HG03442 (cell line): ENCODE data around the gene TMEM63B.
"Not testable (repeated sequence)": the region's sequence is repeated elsewhere in the genome, so short reads cannot be mapped to it uniquely, and the experiment has no call there.

Experiments used
- ATAC-seq: cut with Tn5 transposase; IDR thresholded peaks from one replicate; pipeline ENCODE4 v1.9.1; 2021; ENCODE audit warnings: mild to moderate bottlenecking, moderate library complexity; ENCODE audit not compliant: unreplicated experiment

The TMEM63B gene

DNA sequence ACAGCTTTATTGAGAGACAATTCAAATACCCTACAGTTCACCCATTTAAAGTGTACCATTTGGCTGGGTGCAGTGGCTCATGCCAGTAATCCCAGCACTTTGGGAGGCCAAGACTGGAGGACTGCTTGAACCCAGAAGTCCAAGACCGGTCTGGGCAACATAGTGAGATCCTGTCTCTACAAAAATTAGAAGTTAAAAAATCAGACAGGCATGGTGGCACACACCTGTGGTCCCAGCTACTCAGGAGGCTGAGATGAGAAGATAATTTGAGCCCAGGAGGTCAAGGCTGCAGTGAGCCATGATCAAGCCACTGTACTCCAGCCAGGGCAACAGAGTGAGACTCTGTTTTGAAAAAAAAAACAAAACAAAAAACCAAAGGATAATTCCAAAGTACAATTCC is 40.2 kb downstream of the TMEM63B start:
- no peak for ATAC-seq

DNA sequence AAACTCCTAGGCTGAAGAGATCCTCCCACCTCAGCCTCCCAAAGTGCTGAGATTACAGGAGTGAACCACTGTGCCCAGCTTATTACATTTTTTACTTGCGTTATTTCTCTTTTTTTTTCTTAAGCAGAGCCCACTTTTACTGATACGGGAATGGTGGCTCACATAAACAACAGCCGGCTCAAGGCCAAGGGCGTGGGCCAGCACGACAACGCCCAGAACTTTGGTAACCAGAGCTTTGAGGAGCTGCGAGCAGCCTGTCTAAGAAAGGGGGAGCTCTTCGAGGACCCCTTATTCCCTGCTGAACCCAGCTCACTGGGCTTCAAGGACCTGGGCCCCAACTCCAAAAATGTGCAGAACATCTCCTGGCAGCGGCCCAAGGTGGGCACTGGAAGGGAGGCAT is 41.8 kb downstream of the TMEM63B start:
- ATAC-seq, result no peak

DNA sequence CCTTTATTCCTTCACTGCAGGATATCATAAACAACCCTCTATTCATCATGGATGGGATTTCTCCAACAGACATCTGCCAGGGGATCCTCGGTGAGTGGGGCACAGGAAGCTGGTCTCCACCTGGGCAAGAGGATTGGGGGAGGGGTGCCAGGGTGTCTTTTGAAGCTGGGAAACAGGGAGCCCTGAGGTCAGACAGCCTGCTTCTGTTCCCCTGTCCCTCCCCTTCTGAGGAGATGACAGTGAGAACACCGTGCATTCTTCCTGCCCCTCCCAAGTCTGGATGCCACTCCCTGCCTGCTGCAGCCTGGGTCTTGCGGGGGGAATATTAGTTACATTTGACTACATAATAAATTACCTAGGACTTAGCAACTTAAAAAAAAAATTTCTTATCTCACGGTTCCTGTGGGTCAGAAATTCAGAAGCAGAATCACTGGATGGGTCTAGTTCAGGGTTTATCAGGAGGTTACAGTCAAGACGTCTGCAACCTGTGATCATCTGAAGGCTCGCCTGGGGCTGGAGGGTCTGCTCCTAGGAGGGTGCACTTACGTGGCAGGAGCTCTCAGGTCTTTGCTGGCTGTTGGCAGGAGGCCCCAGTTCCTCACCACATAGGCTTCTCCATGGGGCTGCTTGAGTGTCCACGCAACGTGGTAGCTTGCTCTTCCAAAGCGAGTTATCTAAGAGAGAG is 42.7 kb downstream of the TMEM63B start:
- ATAC-seq, result no peak

DNA sequence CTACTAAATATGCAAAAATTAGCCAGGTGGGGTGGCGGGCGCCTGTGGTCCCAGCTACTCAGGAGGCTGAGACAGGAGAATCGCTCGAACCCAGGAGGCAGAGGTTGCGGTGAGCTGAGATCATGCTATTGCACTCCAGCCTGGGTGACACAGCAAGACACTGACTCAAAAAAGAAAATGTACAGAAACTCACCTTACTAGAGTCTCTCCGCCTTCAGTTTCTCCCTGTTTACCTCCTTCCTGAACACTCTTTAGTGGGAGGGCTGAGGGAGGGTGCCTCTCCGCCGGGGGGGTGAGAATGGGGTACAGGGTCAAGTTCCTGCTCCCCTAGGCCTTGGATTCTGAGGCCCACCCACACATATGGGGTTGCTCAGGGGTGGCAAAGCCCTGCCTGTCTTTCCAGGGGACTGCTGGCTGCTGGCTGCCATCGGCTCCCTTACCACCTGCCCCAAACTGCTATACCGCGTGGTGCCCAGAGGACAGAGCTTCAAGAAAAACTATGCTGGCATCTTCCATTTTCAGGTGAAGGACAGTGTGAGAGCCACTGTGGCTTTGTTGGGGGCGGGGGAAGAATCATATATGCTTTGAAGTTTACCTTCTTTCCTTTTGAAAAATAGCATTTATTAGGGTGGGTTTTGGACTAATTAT is 44.7 kb downstream of the TMEM63B start:
- no peak for ATAC-seq

DNA sequence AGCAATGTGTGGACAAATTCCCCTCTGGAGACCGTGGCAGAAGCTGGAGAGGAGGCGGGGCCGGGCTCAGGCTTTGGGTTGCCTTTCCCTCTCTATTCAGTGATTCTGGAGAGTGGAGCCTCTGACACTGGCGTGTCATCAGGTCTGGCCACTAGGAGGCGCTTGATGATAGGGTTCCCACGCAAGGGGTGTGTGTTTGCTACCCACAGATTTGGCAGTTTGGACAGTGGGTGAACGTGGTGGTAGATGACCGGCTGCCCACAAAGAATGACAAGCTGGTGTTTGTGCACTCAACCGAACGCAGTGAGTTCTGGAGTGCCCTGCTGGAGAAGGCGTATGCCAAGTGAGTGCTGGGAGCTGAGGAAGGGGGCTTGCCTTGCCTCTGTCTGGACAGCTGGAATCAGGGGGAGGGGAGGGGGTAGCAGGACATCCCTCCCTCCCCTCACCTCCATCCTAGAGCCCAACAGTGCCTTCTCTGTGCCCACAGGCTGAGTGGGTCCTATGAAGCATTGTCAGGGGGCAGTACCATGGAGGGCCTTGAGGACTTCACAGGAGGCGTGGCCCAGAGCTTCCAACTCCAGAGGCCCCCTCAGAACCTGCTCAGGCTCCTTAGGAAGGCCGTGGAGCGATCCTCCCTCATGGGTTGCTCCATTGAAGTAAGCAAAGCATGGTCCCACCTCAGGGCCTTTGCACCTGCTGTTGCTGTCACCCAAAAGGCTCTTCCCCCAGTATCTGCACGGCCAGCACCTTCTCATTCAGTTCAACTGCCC is 45.6 kb downstream of the TMEM63B start:
- ATAC-seq, result peak; percentile 62

DNA sequence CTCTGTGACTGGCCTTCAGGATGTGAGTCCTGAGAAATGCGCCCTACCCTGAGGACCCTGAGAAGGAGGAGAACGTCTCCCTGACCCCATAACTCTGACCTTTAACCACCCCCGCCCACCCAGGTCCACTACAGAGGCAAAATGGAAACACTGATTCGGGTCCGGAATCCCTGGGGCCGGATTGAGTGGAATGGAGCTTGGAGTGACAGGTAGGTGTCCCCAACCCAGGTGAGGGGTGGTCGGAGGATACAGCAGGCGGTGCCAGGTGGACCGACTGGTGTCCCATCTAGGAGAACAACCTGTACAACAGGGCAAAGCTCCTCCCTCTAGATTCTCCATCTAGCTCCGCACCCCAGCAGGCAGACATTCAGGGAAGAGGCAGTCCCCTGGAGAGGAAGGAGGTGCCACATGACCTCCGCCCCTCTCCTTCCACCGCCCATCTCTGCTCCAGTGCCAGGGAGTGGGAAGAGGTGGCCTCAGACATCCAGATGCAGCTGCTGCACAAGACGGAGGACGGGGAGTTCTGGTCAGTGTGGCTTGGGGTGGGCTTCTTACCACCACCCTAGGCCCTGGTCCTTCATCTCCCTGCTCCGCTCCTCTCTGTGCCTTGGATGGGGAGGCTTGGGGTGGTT is 48.9 kb downstream of the TMEM63B start:
- no peak for ATAC-seq

DNA sequence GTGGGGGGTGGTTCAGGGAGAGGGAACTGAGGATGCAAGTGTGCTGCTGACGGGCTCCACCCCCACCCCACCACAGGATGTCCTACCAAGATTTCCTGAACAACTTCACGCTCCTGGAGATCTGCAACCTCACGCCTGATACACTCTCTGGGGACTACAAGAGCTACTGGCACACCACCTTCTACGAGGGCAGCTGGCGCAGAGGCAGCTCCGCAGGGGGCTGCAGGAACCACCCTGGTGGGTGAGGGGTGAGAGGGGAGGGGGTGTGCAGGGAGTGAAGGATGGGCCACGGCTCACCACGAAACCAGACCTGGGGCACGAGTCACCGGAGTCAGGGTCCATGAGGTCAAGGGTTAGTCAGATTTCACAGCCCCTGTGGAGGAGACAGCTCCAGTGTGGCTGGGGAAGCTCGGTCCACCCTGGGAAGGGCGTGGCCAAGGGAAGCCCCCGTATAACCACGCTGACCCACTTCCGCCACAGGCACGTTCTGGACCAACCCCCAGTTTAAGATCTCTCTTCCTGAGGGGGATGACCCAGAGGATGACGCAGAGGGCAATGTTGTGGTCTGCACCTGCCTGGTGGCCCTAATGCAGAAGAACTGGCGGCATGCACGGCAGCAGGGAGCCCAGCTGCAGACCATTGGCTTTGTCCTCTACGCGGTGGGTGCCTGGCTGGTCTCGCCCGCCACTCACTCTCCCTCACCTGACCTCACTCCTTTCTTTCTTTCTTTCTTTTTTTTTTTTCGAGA is 49.6 kb downstream of the TMEM63B start:
- no peak for ATAC-seq

DNA sequence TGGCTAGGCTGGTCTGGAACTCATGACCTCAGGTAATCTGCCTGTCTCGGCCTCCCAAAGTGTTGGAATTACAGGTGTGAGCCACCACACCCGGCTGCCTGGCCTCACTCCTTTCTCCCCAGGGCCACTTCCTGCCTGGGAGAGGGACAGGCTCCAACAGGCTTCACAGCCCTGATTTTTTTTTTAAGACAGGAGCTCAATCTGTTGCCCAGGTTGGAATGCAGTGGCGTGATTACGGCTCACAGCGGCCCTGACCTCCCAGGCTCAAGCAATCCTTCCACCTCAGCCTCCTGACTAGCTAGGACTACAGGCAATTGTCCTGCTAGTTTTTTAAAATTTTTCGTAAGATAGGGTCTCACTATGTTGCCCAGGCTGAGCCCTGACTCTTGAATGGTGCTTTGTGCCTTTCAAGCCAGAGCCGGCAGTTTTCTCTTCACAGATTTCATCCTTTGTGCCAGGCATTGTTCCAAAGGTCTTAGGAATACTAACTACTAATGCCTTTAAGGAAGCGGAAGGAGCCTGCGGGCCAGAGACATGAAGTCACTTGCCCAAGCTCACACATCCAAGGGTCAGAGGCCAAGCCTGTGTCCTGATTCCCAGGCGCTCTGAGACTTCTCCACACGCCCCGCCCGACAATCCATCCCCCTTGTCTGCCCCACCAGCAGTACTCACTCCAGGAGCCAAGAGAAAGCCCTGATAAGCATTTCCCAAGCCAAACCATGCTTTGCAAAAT is 50.5 kb downstream of the TMEM63B start:
- ATAC-seq, result no peak

DNA sequence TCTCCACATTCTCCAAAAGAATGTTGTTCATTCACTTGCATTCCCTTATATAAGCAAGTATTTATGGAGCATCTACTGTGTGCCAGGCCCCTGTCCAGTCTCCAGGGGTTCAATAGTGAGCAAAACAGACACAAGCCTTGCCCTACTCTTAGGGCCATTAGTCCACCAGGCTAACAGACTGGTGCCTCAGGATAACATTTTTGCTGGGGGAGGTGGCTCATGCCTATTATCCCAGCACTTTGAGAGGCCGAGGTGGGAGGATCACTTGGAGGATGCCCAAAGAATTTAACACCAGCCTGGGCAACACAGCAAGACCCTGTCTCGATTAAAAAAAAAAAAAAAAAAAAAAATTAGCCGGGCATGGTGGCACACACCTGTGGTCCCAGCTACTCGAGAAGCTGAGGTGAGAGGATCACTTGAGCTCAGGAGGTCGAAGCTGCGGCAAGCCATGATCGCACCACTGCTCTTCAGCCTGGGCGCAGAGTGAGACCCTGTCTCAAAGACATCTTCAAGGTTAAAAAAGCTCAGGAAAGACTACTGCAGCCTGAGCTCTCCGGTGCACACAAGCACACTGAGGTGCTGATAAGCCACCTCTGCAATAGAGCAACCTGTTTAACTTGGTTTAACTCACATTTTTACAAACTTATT is 51.2 kb downstream of the TMEM63B start:
- ATAC-seq, result no peak

DNA sequence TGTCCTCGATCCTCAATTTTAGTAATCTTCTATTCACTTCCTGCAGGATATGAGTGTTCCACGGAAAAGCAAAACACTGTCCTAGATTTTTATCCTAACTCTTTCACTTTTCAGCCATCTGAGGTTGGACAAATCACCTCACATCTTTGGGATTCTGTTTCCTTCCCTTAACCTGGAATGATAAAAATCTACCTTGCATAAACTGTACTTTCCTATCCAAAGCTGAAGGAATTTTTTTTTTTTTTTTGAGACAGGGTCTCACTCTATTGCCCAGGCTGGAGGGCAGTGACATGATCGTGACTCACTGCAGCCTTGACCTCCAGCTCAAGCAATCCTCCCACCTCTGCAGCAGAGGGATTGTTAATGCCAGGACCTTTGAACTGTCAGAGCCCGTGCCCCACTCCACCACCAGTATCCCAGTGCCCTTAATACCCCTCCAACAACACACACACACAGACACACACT is 51.8 kb downstream of the TMEM63B start:
- ATAC-seq, result no peak

DNA sequence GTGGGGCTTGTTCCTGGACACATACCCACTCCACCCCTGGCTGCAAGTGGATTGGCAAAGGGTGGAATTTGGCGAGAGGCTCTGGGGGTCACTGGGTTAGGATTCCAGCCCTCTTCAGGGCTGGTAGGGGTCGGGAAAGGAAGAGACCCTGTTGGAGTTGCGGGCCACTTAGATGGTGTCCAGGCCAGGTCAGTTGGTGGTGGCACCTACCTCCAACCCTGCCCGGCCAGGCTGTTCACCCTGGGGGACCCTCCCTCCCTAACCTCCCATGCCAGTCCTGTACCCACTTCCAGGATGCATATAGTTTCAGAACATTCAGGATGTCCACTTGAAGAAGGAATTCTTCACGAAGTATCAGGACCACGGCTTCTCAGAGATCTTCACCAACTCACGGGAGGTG is 52.3 kb downstream of the TMEM63B start:
- ATAC-seq, result no peak

DNA sequence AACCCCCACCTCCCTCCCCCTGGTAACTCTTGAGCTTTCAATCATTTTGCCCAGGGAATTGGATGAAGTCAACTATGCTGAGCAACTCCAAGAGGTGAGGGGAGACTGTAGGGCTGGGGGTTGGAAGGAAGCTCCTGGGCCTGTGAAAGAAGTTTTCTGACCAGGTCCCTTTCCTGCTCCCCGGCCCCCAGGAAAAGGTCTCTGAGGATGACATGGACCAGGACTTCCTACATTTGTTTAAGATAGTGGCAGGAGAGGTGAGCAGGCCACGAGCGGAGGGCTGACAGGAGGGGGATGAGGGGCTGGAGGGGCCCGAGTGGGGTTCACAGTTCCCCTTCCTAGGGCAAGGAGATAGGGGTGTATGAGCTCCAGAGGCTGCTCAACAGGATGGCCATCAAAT is 53.1 kb downstream of the TMEM63B start:
- no peak for ATAC-seq

DNA sequence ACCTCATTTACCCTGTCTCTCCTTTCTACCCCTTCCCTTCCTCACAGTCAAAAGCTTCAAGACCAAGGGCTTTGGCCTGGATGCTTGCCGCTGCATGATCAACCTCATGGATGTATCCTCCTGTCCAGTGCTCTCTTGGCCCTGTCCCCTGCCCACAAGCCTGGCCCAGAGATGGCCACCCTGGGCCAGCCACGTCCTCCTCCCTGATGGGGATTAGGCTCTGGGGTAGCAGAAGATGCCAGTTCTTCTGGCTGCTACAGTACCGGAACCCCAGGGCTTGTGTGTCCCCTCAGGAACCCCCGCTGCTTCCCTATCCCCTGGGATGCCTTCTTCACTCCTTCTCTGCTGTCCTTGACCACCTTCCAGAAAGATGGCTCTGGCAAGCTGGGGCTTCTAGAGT is 53.5 kb downstream of the TMEM63B start:
- ATAC-seq, result no peak

DNA sequence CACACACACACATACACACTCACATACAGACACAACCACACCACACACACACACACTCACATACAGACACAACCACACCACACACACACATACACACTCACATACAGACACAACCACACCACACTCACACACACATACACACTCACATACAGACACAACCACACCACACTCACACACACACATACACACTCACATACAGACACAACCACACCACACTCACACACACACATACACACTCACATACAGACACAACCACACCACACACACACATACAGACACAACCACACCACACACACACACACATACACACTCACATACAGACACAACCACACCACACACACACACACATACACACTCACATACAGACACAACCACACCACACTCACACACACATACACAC is 54.4 kb downstream of the TMEM63B start:
- ATAC-seq, result not testable (repeated sequence)

DNA sequence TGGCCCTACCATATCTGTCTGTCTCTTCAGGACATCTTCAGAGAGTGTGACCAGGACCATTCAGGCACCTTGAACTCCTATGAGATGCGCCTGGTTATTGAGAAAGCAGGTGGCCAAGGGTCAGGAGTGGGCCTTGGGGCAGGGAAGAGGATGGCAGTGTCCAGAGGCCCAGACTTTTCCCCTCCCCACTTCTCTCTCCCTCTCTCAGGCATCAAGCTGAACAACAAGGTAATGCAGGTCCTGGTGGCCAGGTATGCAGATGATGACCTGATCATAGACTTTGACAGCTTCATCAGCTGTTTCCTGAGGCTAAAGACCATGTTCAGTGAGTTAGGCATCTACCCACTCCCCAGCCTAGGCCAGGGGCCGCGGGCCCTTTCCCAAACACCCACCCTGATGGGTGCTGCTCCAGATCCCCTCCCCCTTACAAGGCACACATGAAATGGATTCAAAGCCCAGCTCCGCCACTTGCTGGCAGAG is 55.6 kb downstream of the TMEM63B start:
- no peak for ATAC-seq

DNA sequence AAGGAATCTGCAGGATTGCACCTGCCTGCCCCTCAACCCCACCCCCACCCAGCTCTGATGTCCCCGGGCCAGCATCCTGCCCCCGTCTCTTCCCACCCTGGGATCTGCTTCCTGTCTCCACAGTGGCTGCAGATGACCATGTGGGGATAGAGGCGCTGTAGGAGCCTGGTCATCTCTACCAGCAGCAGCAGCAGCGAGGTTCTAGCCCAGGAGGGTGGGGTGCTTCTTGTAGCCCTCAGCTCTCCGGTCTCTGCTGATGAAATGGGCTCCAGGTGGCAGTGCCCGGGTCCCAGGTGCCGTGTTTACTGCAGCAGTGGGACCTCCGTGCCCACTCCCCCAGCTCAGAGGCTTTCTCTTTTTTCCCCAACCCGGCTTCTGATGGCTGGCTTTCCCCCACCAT is 56.4 kb downstream of the TMEM63B start:
- no peak for ATAC-seq

DNA sequence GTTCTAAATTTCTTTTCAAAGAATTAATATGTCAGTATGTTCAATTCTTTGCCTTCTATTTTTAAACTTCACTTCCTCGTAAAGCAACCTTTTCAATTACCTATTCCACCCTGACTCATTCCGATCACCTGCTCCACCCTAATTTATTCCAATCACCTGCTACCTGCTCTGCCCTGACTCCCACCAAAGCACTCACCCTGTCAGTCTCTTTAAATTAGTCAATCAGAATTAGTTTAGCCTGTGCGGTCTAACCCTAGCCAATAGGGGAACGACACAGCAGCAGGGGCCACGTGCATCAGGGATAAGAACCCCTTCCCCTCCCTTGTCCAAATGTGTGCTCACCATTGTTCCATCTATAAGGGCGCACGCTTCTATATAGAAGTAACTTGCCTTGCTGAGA is 58.0 kb downstream of the TMEM63B start:
- not testable (repeated sequence) for ATAC-seq

DNA sequence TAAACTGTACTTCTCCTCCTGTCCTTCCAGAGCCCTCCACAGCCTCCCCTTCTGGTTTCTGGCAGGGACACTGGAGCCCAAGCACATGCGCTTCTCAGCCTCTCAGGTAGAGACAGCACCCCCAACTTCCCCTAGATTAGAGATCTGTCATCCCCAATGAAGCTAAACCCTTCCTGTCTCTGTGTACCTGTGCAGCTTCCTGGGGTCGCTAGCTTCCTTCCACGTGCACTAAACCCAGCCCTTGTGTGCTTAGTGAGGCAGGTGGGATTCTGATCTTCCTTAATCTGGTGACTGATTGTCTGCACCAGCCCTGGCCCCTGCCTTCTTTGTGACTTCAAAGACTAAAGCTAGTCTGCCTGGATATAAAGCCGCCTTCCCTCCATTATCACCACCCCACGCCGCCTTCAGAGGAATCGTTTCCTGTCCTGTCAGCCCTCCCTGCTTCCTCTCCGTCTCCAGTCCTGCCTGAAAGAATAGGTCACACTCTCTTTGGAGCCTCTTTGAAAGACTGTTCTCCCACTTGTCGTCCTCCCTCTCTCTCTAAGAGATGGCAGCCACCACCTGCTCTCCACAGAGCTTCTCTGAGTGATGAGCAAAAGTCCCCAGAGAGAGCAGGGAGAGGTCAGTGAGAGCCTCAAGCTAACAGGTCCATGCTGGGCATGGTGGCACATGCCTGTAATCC is 58.7 kb downstream of the TMEM63B start:
- no peak for ATAC-seq

DNA sequence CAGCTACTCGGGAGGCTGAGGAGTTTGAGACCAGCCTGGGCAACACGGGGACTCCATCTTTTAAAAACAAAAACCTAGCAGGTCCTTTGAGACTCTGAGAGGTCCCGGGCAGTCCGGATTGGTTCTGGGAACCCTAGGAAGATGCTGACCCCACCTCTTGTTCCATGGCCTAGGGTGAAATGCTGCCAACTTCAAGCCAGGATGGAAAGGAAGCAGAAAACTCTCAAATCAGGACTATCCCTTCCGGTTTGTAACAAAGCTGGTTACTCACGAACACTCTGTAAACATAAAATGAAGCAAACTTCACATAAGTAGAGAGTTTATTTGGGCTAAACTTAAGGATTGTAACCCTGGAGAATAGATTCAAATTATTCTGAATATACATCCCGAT is 59.3 kb downstream of the TMEM63B start:
- ATAC-seq, result no peak
